ENCODE measurements around the gene CHCHD3. TPM values are rescaled to one million over a fixed set of nuclear protein-coding genes. Genes with fewer than 3 reads are reported as not detected.

The CHCHD3 gene
- total RNA-seq, 4 donors from 2014 or later = 40.6 to 66.6 (median 48.1) TPM

DNA sequence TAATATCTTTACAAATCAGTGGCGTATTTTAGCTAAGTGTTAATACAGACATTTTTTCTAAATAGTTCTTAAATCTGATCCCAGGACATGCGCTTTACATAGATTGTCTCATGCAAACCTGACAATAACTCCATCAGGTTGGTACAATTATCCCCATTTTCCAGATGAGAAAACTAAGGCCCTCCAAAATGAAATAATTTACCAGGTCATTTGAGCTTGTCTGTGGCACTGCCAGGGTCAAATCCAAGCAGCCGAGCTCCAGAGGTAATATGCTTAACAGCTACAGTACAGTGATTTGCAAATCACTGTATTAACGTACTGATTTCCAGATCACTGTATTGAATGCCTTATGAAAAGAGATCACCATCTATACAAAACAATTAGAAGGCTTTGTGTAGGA lies 223.1 kb downstream of the CHCHD3 start:
- no peak overlapping the region for H3K27ac ChIP-seq
- no peak overlapping the region for H3K4me3 ChIP-seq
- no peaks in the 10 kb centered on the region for H3K27me3 ChIP-seq
- peaks cover 0 to 5% (median 0%) of the 10 kb centered on the region in 4 donors for H3K9me3 ChIP-seq
- WGBS, 2 donors = 95 to 97% methylated on average over 4 of the region's 4 CpGs
- H3K4me1 ChIP-seq = no peaks in the 10 kb centered on the region
- no peak for TF ChIP-seq CTCF (IDR thresholded peaks at IDR 0.05)
- TF ChIP-seq POLR2A (IDR thresholded peaks at IDR 0.05) = no peak
- TF ChIP-seq EP300 (IDR thresholded peaks at IDR 0.05) = no peak
- peaks cover 0 to 2% (median 0%) of the 10 kb centered on the region in 3 donors for H3K36me3 ChIP-seq
- no peak for DNase-seq (ENCODE audit: low spot score in 2 of 2)

GRCh38 chr7:132858251-132858650 lies 223.6 kb downstream of the CHCHD3 start:
- TF ChIP-seq POLR2A (IDR thresholded peaks at IDR 0.05) (no peak), EP300 (IDR thresholded peaks at IDR 0.05) (no peak), CTCF (IDR thresholded peaks at IDR 0.05) (no peak)
- peaks cover 0 to 2% (median 0%) of the 10 kb centered on the region in 4 donors for H3K9me3 ChIP-seq
- no peaks in the 10 kb centered on the region for H3K36me3 ChIP-seq
- H3K4me3 ChIP-seq = no peak overlapping the region
- no peak overlapping the region for H3K27ac ChIP-seq
- no peaks in the 10 kb centered on the region for H3K4me1 ChIP-seq
- no peaks in the 10 kb centered on the region for H3K27me3 ChIP-seq
- no peak for DNase-seq (ENCODE audit: low spot score in 2 of 2)
- 93 to 95% methylated on average over 2 of the region's 2 CpGs for WGBS, 2 donors

DNA sequence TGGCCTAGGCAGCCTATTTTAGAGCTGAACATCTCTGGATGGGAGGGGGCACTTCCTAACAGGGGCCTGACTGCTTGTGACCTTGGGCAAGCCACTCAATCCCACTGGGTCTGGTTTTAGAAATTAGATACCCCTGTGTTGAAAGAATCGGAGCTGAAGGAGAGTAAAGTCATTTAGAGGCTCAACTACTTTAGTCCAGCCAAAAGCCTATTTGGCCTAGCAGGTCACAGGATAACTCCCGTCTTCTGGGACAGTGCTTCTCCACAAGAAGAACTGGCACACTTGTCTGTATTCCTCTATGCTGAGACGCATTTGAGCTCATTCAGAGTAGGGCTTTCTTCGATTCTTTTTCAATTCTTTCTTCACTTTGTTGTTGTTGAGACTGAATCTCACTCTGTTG lies 224.2 kb downstream of the CHCHD3 start:
- WGBS, 2 donors = 96 to 98% methylated on average over 4 of the region's 4 CpGs
- DNase-seq (ENCODE audit: low spot score in 2 of 2) = no peak

DNA sequence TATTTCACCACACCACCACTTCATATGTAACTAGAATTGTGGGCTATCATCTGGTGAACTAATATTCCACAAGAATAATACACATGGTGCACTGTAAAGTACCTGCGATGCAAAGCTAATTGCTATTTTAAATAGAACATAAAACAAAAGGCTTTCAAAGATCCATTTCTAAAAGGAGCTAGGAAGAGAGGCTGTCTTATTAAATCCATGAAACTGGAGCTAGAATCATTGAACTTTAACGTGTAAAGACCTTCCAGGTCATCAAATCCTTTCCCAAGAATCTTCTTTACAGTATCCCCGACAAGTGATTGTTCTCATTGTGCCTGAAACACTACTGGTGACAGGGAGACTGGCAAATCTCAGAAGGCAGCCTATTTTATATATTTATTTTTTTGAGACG lies 224.9 kb downstream of the CHCHD3 start:
- Histone ChIP-seq H3K9me3 (no peaks in the 10 kb centered on the region), H3K4me1 (no peaks in the 10 kb centered on the region), H3K4me3 (no peak overlapping the region), H3K36me3 (no peaks in the 10 kb centered on the region), H3K27ac (no peak overlapping the region), H3K27me3 (no peaks in the 10 kb centered on the region)
- TF ChIP-seq EP300 (IDR thresholded peaks at IDR 0.05) = no peak
- no peak for TF ChIP-seq CTCF (IDR thresholded peaks at IDR 0.05)
- TF ChIP-seq POLR2A (IDR thresholded peaks at IDR 0.05) = no peak
- no peak for DNase-seq (ENCODE audit: low spot score in 2 of 2)
- 85 to 91% methylated on average over 4 of the region's 4 CpGs for WGBS, 2 donors

More for the DNA sequence above, 224.2 kb downstream of the CHCHD3 start:
- Histone ChIP-seq H3K36me3 (no peaks in the 10 kb centered on the region), H3K4me1 (no peaks in the 10 kb centered on the region), H3K4me3 (no peak overlapping the region), H3K27ac (no peak overlapping the region), H3K27me3 (no peaks in the 10 kb centered on the region), H3K9me3 (no peaks in the 10 kb centered on the region)
- TF ChIP-seq EP300 (IDR thresholded peaks at IDR 0.05) (no peak), CTCF (IDR thresholded peaks at IDR 0.05) (no peak), POLR2A (IDR thresholded peaks at IDR 0.05) (no peak)

GRCh38 chr7:132856416-132856815 lies 225.5 kb downstream of the CHCHD3 start:
- no peaks in the 10 kb centered on the region for H3K9me3 ChIP-seq
- no peak overlapping the region for H3K4me3 ChIP-seq
- H3K27me3 ChIP-seq = no peaks in the 10 kb centered on the region
- no peaks in the 10 kb centered on the region for H3K36me3 ChIP-seq
- 57 to 69% methylated on average over 5 of the region's 5 CpGs for WGBS, 2 donors
- TF ChIP-seq CTCF (IDR thresholded peaks at IDR 0.05) = no peak
- H3K4me1 ChIP-seq = no peaks in the 10 kb centered on the region
- H3K27ac ChIP-seq = no peak overlapping the region
- DNase-seq (ENCODE audit: low spot score in 2 of 2) = no peak

All from tibial nerve (tissue), 4 donors.